Thyroid gland (tissue), 4 donors: ENCODE results near the gene STAP2. TPM values are rescaled to one million over a fixed set of nuclear protein-coding genes. Genes with fewer than 3 reads are reported as not detected.

Source experiments
- DNase-seq, 2 donors: peaks; one replicate each; pipeline ENCODE4 v3.0.0-alpha.2; 2019
- H3K27ac ChIP-seq, 3 donors: fragments of 200-600 bp; sonication (generic); 1 replicate in 2 of 3; 2 replicates in 1 of 3; pipeline ENCODE4 v1.5.1; 2016 to 2019; ENCODE audit warnings: mild to moderate bottlenecking in 1 of 3, moderate library complexity in 1 of 3
- H3K27me3 ChIP-seq: fragments of 200-600 bp; sonication (generic); one replicate; pipeline ENCODE4 v1.5.1; 2019
- H3K36me3 ChIP-seq, 2 donors: fragments of 200-600 bp; sonication (generic); one replicate each; pipeline ENCODE4 v1.5.1; 2016 to 2019
- H3K4me1 ChIP-seq, 2 donors: fragments of 200-600 bp; sonication (generic); one replicate each; pipeline ENCODE4 v1.5.1; 2017 to 2019
- H3K4me3 ChIP-seq, 3 donors: fragments of 200-600 bp; sonication (generic); replicated peaks in 1 of 3; 1 replicate in 2 of 3; 2 replicates in 1 of 3; pipeline ENCODE4 v1.5.1; 2016; ENCODE audit warnings: mild to moderate bottlenecking in 1 of 3
- H3K9me3 ChIP-seq: fragments of 200-600 bp; sonication (generic); one replicate; pipeline ENCODE4 v1.5.1; 2017
- CTCF ChIP-seq, 6 experiments: fragments of 200-600 bp in 3 of 6; fragments of 450-650 bp in 3 of 6; sonication (generic) in 3 of 6; IDR thresholded peaks; one replicate each; pipeline ENCODE4 v1.5.1; 2016 to 2019; ENCODE audit warnings: antibody characterized with exemption in 6 of 6, mild to moderate bottlenecking in 2 of 6, inconsistent platforms in 1 of 6, moderate library complexity in 1 of 6
- POLR2A ChIP-seq, 2 donors: fragments of 450-650 bp; IDR thresholded peaks; one replicate each; pipeline ENCODE4 v1.6.1; 2017; ENCODE audit warnings: antibody characterized with exemption in 2 of 2, mild to moderate bottlenecking in 2 of 2, moderate library complexity in 1 of 2
- WGBS, 2 donors: methylation state at CpG; one replicate each; pipeline ENCODE4 v1.1.5; 2017; 5-methylcytosine and 5-hydroxymethylcytosine counted together
- intact Hi-C: fragments of 100-400 bp; cut with DNase I; formaldehyde crosslinking; loops from one replicate; pipeline ENCODE4 v1.15.1; 2023
- total RNA-seq, 4 donors: library from RNA; depleted of rRNA; stranded (reverse); fragments of >200 nt; gene quantifications; one replicate each; pipeline ENCODE4 v1.2.3, GENCODE V29; 2016

STAP2 gene
- total RNA-seq, 4 donors from 2014 or later, result 12.1 to 50.6 (median 29.7) TPM

- intact Hi-C loops, result no loop called here
- 69% methylated on average over 5 to 7 of the region's 8 CpGs for WGBS, 2 donors
Observed at GRCh38 chr19:4373013-4373367, 34.4 kb upstream of the STAP2 start.

GRCh38 chr19:4372165-4373012, 33.8 kb upstream of the STAP2 start:
- TF ChIP-seq POLR2A (IDR thresholded peaks at IDR 0.05) (no peak), CTCF (IDR thresholded peaks at IDR 0.05) (no peak)
- Histone ChIP-seq H3K36me3 (no peaks in the 10 kb centered on the region), H3K4me1 (peaks cover 82 to 98% of the 10 kb centered on the region in 2 donors), H3K9me3 (no peaks in the 10 kb centered on the region), H3K4me3 (no peak overlapping the region), H3K27me3 (no peaks in the 10 kb centered on the region), H3K27ac (peak overlapping the region in 2 of 3 donors; percentile 87 to 91)
- 86 to 89% methylated on average over 12 to 22 of the region's 22 CpGs for WGBS, 2 donors
- no peak for DNase-seq
- intact Hi-C loops, result no loop called here

More at GRCh38 chr19:4373013-4373367, 34.4 kb upstream of the STAP2 start:
- no peaks in the 10 kb centered on the region for H3K27me3 ChIP-seq
- DNase-seq, result no peak
- TF ChIP-seq CTCF (IDR thresholded peaks at IDR 0.05) (no peak), POLR2A (IDR thresholded peaks at IDR 0.05) (no peak)
- no peak overlapping the region for H3K4me3 ChIP-seq
- H3K4me1 ChIP-seq, result peaks cover 79 to 100% of the 10 kb centered on the region in 2 donors
- no peaks in the 10 kb centered on the region for H3K9me3 ChIP-seq
- no peaks in the 10 kb centered on the region for H3K36me3 ChIP-seq
- H3K27ac ChIP-seq, result peak overlapping the region; percentile 64 to 91 (median 87)

- no peaks in the 10 kb centered on the region for H3K36me3 ChIP-seq
- H3K4me1 ChIP-seq, result peaks cover 78 to 90% of the 10 kb centered on the region in 2 donors
- peak overlapping the region; percentile 22 to 87 (median 29) for H3K27ac ChIP-seq
- DNase-seq, result peak; percentile 61 to 69
- intact Hi-C loops, result no loop called here
- no peak overlapping the region for H3K4me3 ChIP-seq
- no peaks in the 10 kb centered on the region for H3K9me3 ChIP-seq
- 73 to 74% methylated on average over 29 to 31 of the region's 31 CpGs for WGBS, 2 donors
- no peaks in the 10 kb centered on the region for H3K27me3 ChIP-seq
- no peak for TF ChIP-seq CTCF (IDR thresholded peaks at IDR 0.05)
- TF ChIP-seq POLR2A (IDR thresholded peaks at IDR 0.05), result no peak
Observed at GRCh38 chr19:4371247-4372164, 32.9 kb upstream of the STAP2 start.

- H3K4me3 ChIP-seq, result no peak overlapping the region
- intact Hi-C loops, result no loop called here
- peak overlapping the region; percentile 22 to 87 (median 29) for H3K27ac ChIP-seq
- peaks cover 71 to 80% of the 10 kb centered on the region in 2 donors for H3K4me1 ChIP-seq
- TF ChIP-seq CTCF (IDR thresholded peaks at IDR 0.05) (no peak), POLR2A (IDR thresholded peaks at IDR 0.05) (no peak)
- H3K36me3 ChIP-seq, result peaks cover 5 to 8% of the 10 kb centered on the region in 2 donors
- H3K27me3 ChIP-seq, result no peaks in the 10 kb centered on the region
- WGBS, 2 donors, result 94 to 100% methylated on average over 4 to 7 of the region's 15 CpGs
- no peaks in the 10 kb centered on the region for H3K9me3 ChIP-seq
- no peak for DNase-seq
Observed at GRCh38 chr19:4370418-4371041, 31.9 kb upstream of the STAP2 start.
